Measurements from ENCODE around the gene GRPEL1.

GRCh38 chr4:7073059-7073458, 5.2 kb upstream of the GRPEL1 start:
- TF ChIP-seq CTCF (IDR thresholded peaks at IDR 0.05 in 2 of 3, conservative IDR thresholded peaks at IDR 0.05 in 1 of 3; ENCODE audit: control insufficient read depth in 2 of 3, extremely low read depth in 1 of 3, insufficient read depth in 1 of 3, low read depth in 3 of 3, low read length in 3 of 3) (no peak), TCF3 (IDR thresholded peaks at IDR 0.05; ENCODE audit: borderline replicate concordance, insufficient read depth, low read depth, low read length) (no peak), RCOR1 (conservative IDR thresholded peaks at IDR 0.05; ENCODE audit: low read depth, low read length) (no peak), SRF (IDR thresholded peaks at IDR 0.05; ENCODE audit: low read depth in 2 of 2, low read length in 2 of 2) (no peak), POLR2A (IDR thresholded peaks at IDR 0.05; ENCODE audit: low read depth, low read length) (no peak)
